ENCODE measurements around the gene PDE9A. TPM values are rescaled to one million over a fixed set of nuclear protein-coding genes. Genes with fewer than 3 reads are reported as not detected.

The PDE9A gene
- total RNA-seq, 1 donor from 2014 or later = 27.4 TPM

GRCh38 chr21:42734323-42734971 lies 81.0 kb downstream of the PDE9A start:
- no peak for TF ChIP-seq CTCF (IDR thresholded peaks at IDR 0.05; ENCODE audit: unreplicated experiment)
- peaks cover 36% of the 10 kb centered on the region for H3K36me3 Mint-ChIP-seq
- no peaks in the 10 kb centered on the region for H3K27me3 Mint-ChIP-seq (ENCODE audit: low read depth)
- no peak for DNase-seq (ENCODE audit: low spot score in 2 of 2, unreplicated experiment in 2 of 2)
- no peak overlapping the region for H3K27ac Mint-ChIP-seq
- peaks cover 4% of the 10 kb centered on the region for H3K9me3 Mint-ChIP-seq
- H3K4me3 Mint-ChIP-seq = no peak overlapping the region
- H3K4me1 Mint-ChIP-seq = peaks cover 2% of the 10 kb centered on the region

- no peak overlapping the region for H3K27ac Mint-ChIP-seq
- no peak for DNase-seq (ENCODE audit: low spot score in 2 of 2, unreplicated experiment in 2 of 2)
- H3K27me3 Mint-ChIP-seq (ENCODE audit: low read depth) = no peaks in the 10 kb centered on the region
- no peak for TF ChIP-seq CTCF (IDR thresholded peaks at IDR 0.05; ENCODE audit: unreplicated experiment)
- no peaks in the 10 kb centered on the region for H3K9me3 Mint-ChIP-seq
- H3K4me1 Mint-ChIP-seq = peaks cover 2% of the 10 kb centered on the region
- no peak overlapping the region for H3K4me3 Mint-ChIP-seq
- H3K36me3 Mint-ChIP-seq = peaks cover 33% of the 10 kb centered on the region
Measured at GRCh38 chr21:42735061-42735460, 81.6 kb downstream of the PDE9A start.

GRCh38 chr21:42735944-42736343 lies 82.5 kb downstream of the PDE9A start:
- H3K4me3 Mint-ChIP-seq = no peak overlapping the region
- H3K9me3 Mint-ChIP-seq = no peaks in the 10 kb centered on the region
- TF ChIP-seq CTCF (IDR thresholded peaks at IDR 0.05; ENCODE audit: unreplicated experiment) = no peak
- H3K4me1 Mint-ChIP-seq = peaks cover 2% of the 10 kb centered on the region
- no peaks in the 10 kb centered on the region for H3K27me3 Mint-ChIP-seq (ENCODE audit: low read depth)
- H3K36me3 Mint-ChIP-seq = peaks cover 33% of the 10 kb centered on the region
- no peak for DNase-seq (ENCODE audit: low spot score in 2 of 2, unreplicated experiment in 2 of 2)
- no peak overlapping the region for H3K27ac Mint-ChIP-seq

- no peak for TF ChIP-seq CTCF (IDR thresholded peaks at IDR 0.05; ENCODE audit: unreplicated experiment)
- peaks cover 2% of the 10 kb centered on the region for H3K4me1 Mint-ChIP-seq
- no peak overlapping the region for H3K4me3 Mint-ChIP-seq
- DNase-seq (ENCODE audit: low spot score in 2 of 2, unreplicated experiment in 2 of 2) = no peak
- no peak overlapping the region for H3K27ac Mint-ChIP-seq
- H3K27me3 Mint-ChIP-seq (ENCODE audit: low read depth) = no peaks in the 10 kb centered on the region
- H3K9me3 Mint-ChIP-seq = no peaks in the 10 kb centered on the region
- H3K36me3 Mint-ChIP-seq = peaks cover 33% of the 10 kb centered on the region
Measured at GRCh38 chr21:42736646-42737350, 83.4 kb downstream of the PDE9A start.

GRCh38 chr21:42737951-42738590 lies 84.7 kb downstream of the PDE9A start:
- H3K27ac Mint-ChIP-seq = peak overlapping the region; percentile 10
- H3K36me3 Mint-ChIP-seq = peaks cover 31% of the 10 kb centered on the region
- H3K4me1 Mint-ChIP-seq = peaks cover 11% of the 10 kb centered on the region
- H3K4me3 Mint-ChIP-seq = no peak overlapping the region
- no peak for TF ChIP-seq CTCF (IDR thresholded peaks at IDR 0.05; ENCODE audit: unreplicated experiment)
- DNase-seq (ENCODE audit: low spot score in 2 of 2, unreplicated experiment in 2 of 2) = no peak
- H3K27me3 Mint-ChIP-seq (ENCODE audit: low read depth) = no peaks in the 10 kb centered on the region
- H3K9me3 Mint-ChIP-seq = no peaks in the 10 kb centered on the region

Data from mesothelial cell of epicardium (in vitro differentiated cells).